NCI-H82 (cell line): ENCODE data around the gene PDYN.
A peak's percentile ranks its signal among the peaks of the same experiment; 100 is the strongest.

ENCODE experiments used
- DNase-seq: peaks from one replicate; lab custom pipeline; 2025; lab: John Stamatoyannopoulos, UW

Gene PDYN

GRCh38 chr20:1994627-1995026, 769 bp upstream of the PDYN start:
- DNase-seq: no peak

GRCh38 chr20:1992359-1993110, 1.3 kb downstream of the PDYN start:
- DNase-seq: no peak

DNA sequence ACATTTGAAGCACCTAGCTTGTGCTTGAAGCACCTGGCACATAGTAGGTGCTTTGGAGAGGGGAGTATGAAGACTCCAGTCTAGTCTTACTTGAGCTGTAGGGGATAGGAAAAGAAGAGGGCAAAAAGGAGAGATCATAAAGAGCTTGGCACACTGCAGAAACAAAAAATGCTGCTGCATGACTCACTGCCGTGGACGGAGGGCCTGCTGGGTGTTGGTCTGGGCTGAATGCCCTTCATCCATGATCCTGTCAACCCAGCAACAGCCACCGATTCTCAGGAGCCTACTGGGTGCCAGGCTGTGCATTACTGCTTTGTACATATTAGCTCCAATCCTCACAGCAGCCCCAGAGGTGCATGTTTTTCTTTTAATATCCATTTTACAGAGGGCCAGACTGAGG, 6.0 kb downstream of the PDYN start:
- no peak for DNase-seq

DNA sequence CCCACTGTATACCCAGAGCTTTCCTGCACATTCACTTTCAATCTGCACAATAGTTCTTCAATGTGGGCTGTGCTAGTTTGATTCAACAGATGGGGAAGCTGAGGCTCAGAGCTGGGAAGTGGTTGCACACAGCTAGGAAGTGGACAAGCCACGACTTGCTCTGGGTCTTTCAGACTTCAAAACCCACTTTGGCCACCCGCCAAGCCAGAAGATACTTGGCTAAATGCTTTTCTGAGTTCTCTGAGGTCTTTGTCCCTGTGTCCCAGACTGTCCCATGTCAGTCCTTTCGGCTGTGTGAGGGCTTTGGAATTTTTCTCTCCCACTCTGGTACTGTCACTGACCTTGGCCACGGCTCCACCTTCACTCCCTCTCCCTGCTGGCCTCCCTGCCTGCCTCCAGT, 10.6 kb downstream of the PDYN start:
- no peak for DNase-seq

GRCh38 chr20:1982686-1983085, 11.2 kb downstream of the PDYN start:
- no peak for DNase-seq

- DNase-seq: no peak
Measured at GRCh38 chr20:1979106-1979778, 14.6 kb downstream of the PDYN start.

DNA sequence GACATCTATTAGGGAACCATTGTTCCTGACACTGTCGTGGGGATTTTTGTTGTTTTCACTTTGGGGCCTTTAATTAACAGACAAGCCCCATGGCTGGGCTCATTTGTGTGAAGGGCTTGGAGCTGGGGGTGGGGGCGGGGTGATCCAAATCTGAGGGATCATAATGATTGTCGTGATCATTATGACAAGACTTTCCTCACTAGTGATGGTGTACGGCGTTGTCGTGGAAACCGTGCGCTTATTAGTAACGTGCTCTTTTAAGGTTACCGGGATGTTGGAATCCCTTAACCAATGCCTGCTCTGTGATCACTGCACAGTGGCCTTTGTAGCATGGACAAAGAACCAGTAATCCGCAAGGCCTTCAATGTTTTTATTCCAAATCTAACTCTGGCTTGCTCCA, 18.6 kb downstream of the PDYN start:
- no peak for DNase-seq

GRCh38 chr20:1973601-1974440, 20.0 kb downstream of the PDYN start:
- DNase-seq: no peak

DNA sequence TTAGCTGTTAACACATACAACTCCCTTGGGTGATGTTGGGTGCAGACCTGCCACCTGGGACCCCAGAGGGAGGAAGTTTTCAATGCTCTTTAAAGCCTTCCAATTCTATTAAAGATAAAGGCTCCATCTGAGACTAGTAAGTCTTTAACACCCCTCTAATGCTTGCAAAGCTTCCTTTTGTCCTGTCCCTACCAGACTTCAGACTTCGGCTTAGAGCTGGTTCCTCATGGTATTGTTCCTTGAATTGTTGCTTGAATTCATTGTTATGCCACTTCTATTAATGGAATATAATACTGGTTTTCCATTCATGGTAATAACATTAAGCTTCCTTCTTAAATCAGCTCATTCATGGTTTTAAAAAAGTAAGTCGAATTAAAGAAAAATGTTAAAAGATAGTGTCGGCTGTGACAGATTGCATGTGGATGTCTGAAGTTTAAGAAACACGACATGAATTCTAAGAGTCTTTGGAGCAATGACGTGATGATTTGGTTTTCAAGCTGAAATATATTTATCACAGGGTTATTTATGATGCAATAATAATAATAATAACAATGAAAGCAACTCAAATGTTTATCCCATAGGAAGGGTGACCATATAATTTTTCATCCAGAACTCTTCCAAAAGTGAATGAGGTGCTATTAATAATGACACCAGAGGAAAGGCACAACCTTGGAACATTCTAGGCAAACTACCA, 21.8 kb downstream of the PDYN start:
- no peak for DNase-seq

GRCh38 chr20:1968964-1969363, 24.9 kb downstream of the PDYN start:
- no peak for DNase-seq

DNA sequence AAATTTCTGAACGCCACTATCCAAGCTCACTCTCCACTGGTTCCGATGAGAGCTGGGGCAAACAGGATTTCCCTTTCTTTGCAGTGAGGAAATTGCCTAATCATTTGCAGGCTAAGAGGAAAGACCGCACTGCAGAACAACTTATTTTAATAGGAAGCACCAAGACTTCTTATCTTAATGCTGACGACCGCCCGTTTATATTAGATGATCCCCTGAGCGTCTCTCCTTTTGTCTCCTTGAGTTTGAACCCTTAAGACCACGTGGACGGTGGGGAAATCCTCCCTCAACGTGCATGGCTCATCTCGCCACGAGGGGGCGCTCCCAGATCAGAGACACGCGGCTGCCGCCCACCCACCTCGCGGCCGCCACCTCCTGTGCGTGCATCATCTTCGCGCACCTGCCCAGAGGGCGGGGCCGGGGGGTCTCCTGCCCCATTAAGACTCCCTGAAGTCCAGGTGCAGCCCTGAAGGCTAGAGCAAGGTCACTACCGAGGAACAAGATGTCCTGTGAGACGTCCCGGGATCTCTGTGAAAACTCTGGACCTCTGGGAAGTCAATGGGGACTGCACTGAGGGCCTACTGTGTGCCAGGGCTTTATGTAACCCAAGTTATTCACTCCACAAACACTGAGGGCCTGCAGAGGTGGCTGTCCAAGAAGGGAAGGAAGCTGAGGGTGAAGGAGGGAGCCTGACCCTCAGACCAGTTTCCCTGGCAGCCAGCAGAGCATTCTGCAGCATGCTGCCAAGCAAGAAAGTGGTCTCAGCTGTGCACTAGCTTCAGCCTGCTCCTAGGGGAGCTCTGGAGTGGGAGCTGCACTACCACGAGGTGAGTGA, 28.1 kb downstream of the PDYN start:
- DNase-seq: peak; percentile 85

- DNase-seq: peak; percentile 49
Measured at GRCh38 chr20:1964659-1965405, 29.0 kb downstream of the PDYN start.

DNA sequence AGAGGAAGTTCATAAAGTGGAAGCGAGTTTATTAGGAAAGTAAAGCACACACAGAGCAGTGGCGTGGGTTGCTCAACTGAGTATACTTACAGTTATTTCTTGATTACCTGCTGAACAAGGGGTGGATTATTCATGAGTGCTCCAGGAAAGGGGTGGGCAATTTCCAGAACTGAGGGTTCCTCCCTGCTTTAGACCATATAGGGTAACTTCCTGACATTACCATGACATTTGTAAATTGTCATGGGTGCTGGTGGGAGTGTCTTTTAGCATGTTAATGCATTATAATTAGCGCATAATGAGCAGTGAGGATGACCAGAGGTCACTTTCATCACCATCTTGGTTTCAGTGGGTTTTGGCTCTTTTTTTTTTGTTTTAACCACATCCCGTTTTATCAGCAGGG, 29.8 kb downstream of the PDYN start:
- no peak for DNase-seq

DNA sequence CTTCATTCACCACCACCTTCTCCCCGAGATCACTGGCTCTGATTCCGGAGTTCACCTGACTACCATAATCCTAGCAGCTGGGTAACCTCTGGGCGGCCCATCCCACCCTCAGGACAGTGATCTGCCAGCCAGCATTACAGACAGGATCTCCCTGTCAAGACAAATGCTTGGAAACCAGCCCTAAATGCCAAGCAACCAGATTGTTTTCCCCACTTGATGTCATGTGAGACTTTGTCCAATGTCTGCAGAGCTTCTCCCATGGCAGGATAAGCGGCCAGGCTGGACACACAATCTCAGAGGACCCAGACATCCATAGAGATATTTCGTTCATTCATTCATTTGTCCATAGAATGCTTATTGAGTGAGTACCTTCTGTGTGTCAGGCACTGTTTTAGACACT, 32.5 kb downstream of the PDYN start:
- DNase-seq: no peak

DNA sequence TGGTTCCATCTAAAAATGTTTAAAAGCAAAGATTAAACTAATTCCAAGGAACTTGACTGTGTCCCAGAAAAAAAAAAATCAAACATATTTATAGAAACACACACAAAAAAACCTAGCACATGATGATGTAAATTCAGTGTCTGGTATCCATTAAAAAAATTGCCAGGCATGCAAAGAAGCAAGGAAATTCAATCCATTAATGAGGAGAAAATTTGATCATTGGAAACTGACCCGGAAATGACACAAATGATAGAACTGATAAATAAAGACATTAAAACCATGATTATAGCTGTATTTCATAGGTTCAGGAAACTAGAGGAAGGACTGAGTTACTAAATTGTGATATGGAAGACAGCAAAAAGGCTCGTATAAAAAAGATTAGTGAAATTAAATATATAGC, 34.7 kb downstream of the PDYN start:
- DNase-seq: no peak

- no peak for DNase-seq
Measured at GRCh38 chr20:1958426-1958825, 35.4 kb downstream of the PDYN start.

- no peak for DNase-seq
Measured at GRCh38 chr20:1955217-1955616, 38.6 kb downstream of the PDYN start.

GRCh38 chr20:1953621-1954020, 40.2 kb downstream of the PDYN start:
- no peak for DNase-seq

GRCh38 chr20:1952737-1953530, 40.9 kb downstream of the PDYN start:
- DNase-seq: no peak
